A673 (cell line): Measurements from ENCODE around the gene CCDC40.

Experiments
- CTCF ChIP-seq: fragments of 300-800, 200-600 bp; sonication (generic); conservative IDR thresholded peaks from 2 replicates; pipeline ENCODE4 v1.5.1; 2017; ENCODE audit warnings: low read depth, mild to moderate bottlenecking, antibody characterized with exemption, low read length, moderate library complexity, mixed read lengths
- EZH2 ChIP-seq: fragments of 200-600 bp; sonication (generic); IDR thresholded peaks from 2 replicates; pipeline ENCODE4 v1.6.1; 2017; ENCODE audit warnings: borderline replicate concordance, low read depth, mild to moderate bottlenecking, mixed read lengths, antibody characterized with exemption, low read length; ENCODE audit not compliant: poor library complexity, severe bottlenecking

- TF ChIP-seq CTCF (no peak), EZH2 (no peak)
Observed at GRCh38 chr17:80102664-80103448, 66.4 kb downstream of the CCDC40 start.
